Erythroblast (primary cell): ENCODE measurements around the gene DNAH10.

Source experiments
- GATA1 ChIP-seq: IDR thresholded peaks from 2 replicates; pipeline ENCODE4 v1.6.1; 2011; ENCODE audit warnings: low read depth, mild to moderate bottlenecking, control low read depth, low read length, moderate library complexity
- POLR2A ChIP-seq: IDR thresholded peaks from 2 replicates; pipeline ENCODE4 v1.6.1; 2011; ENCODE audit warnings: mild to moderate bottlenecking, low read length

GRCh38 chr12:123720141-123720814, 41.8 kb upstream of the DNAH10 start:
- TF ChIP-seq POLR2A = no peak
- no peak for TF ChIP-seq GATA1
